Astrocyte (in vitro differentiated cells and primary cell): ENCODE data around the gene CD209. TPM values are rescaled to one million over a fixed set of nuclear protein-coding genes. Genes with fewer than 3 reads are reported as not detected.

ENCODE experiments used
- DNase-seq: peaks from one replicate; pipeline ENCODE4 v3.0.0-alpha.2; 2010; ENCODE audit warnings: low read depth
- FAIRE-seq: peaks from 2 replicates; lab custom pipeline; 2011; peaks lifted over from hg19 to GRCh38; lab: Jason Lieb, UNC
- H2AFZ ChIP-seq: 2 replicates; pipeline ENCODE4 v1.6.0; 2012; ENCODE audit warnings: low read depth, low read length, inconsistent platforms
- H3K27ac ChIP-seq: 2 replicates; pipeline ENCODE4 v1.5.1; 2011; ENCODE audit warnings: low read depth, low read length, inconsistent platforms
- H3K27me3 ChIP-seq: 2 replicates; pipeline ENCODE4 v1.6.0; 2011; ENCODE audit warnings: low read length, inconsistent platforms; ENCODE audit not compliant: insufficient read depth
- H3K36me3 ChIP-seq: 2 replicates; pipeline ENCODE4 v1.5.1; 2011; ENCODE audit warnings: low read length, inconsistent platforms; ENCODE audit not compliant: insufficient read depth
- H3K4me1 ChIP-seq: 2 replicates; pipeline ENCODE4 v1.5.1; 2011; ENCODE audit warnings: low read length, inconsistent platforms; ENCODE audit not compliant: insufficient read depth
- H3K4me2 ChIP-seq: 2 replicates; pipeline ENCODE4 v1.6.0; 2012; ENCODE audit warnings: low read length, inconsistent platforms
- H3K4me3 ChIP-seq: 2 replicates; pipeline ENCODE4 v1.5.1; 2011; ENCODE audit warnings: low read depth, mild to moderate bottlenecking, low read length, inconsistent platforms; ENCODE audit not compliant: insufficient read depth
- H3K79me2 ChIP-seq: 2 replicates; pipeline ENCODE4 v1.6.0; 2012; ENCODE audit warnings: mild to moderate bottlenecking, low read length, inconsistent platforms; ENCODE audit not compliant: insufficient read depth
- H3K9ac ChIP-seq: 2 replicates; pipeline ENCODE4 v1.6.0; 2012; ENCODE audit warnings: mild to moderate bottlenecking, low read length, inconsistent platforms
- H3K9me3 ChIP-seq: 2 replicates; pipeline ENCODE4 v1.5.1; 2012; ENCODE audit warnings: low read depth, mild to moderate bottlenecking, low read length, inconsistent platforms; ENCODE audit not compliant: insufficient read depth
- H4K20me1 ChIP-seq: 2 replicates; pipeline ENCODE4 v1.6.0; 2012; ENCODE audit warnings: low read length, inconsistent platforms; ENCODE audit not compliant: insufficient read depth
- H3K27ac Mint-ChIP-seq: one replicate; pipeline ENCODE4 v1.8.0; 2021; ENCODE audit warnings: mild to moderate bottlenecking, mixed read lengths; ENCODE audit not compliant: unreplicated experiment
- H3K27me3 Mint-ChIP-seq: one replicate; pipeline ENCODE4 v1.8.0; 2021; ENCODE audit warnings: low read depth, mixed read lengths; ENCODE audit not compliant: unreplicated experiment
- H3K36me3 Mint-ChIP-seq: one replicate; pipeline ENCODE4 v1.8.0; 2021; ENCODE audit warnings: low read depth, mixed read lengths; ENCODE audit not compliant: unreplicated experiment
- H3K4me1 Mint-ChIP-seq: one replicate; pipeline ENCODE4 v1.8.0; 2021; ENCODE audit warnings: low read depth, mixed read lengths; ENCODE audit not compliant: unreplicated experiment
- H3K4me3 Mint-ChIP-seq: one replicate; pipeline ENCODE4 v1.8.0; 2021; ENCODE audit warnings: mild to moderate bottlenecking, moderate library complexity, mixed read lengths; ENCODE audit not compliant: unreplicated experiment
- H3K9me3 Mint-ChIP-seq: one replicate; pipeline ENCODE4 v1.8.0; 2021; ENCODE audit warnings: mild to moderate bottlenecking, mixed read lengths; ENCODE audit not compliant: unreplicated experiment
- CTCF ChIP-seq: IDR thresholded peaks from 2 replicates; pipeline ENCODE4 v1.5.1; 2011; ENCODE audit warnings: low read depth, mild to moderate bottlenecking, inconsistent platforms, low read length, moderate library complexity; ENCODE audit not compliant: insufficient read depth
- EZH2 ChIP-seq: IDR thresholded peaks from 2 replicates; pipeline ENCODE4 v1.6.1; 2012; ENCODE audit warnings: mild to moderate bottlenecking, low read length, inconsistent platforms; ENCODE audit not compliant: insufficient read depth
- total RNA-seq: library from RNA; stranded (reverse); gene quantifications from 2 replicates; pipeline ENCODE4 v1.2.1, GENCODE V29; 2021

CD209 gene
- total RNA-seq, 1 donor from 2014 or later = not detected

DNA sequence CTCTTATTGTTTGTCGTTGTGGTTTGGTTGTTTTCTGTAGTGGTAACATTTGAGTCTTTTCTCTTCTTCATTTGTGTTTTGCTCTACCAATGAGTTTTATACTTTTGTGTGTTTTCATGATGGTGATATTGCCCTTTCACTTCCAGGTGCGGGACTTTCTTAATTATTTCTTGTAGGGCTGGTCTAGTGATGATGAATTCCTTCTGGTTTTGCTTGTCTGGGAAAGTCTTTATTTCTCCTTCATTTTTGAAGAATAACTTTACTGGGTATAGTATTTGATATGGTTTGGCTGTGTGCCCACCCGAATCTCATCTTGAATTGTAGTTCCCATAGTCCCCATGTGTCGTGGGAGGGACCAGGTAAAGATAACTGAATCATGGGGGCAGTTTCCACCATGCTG, 8.9 kb upstream of the CD209 start:
- no peaks in the 10 kb centered on the region for H3K27me3 ChIP-seq
- H2AFZ ChIP-seq = no peak overlapping the region
- no peak overlapping the region for H3K4me2 ChIP-seq
- Mint-ChIP-seq H3K4me3 (no peak overlapping the region), H3K27ac (no peak overlapping the region), H3K4me1 (no peaks in the 10 kb centered on the region), H3K27me3 (peaks cover 11% of the 10 kb centered on the region), H3K36me3 (peaks cover 5% of the 10 kb centered on the region), H3K9me3 (peaks cover 36% of the 10 kb centered on the region)
- no peaks in the 10 kb centered on the region for H3K79me2 ChIP-seq
- DNase-seq = no peak
- FAIRE-seq = no peak
- H3K9me3 ChIP-seq = no peaks in the 10 kb centered on the region
- no peaks in the 10 kb centered on the region for H3K36me3 ChIP-seq
- H3K4me1 ChIP-seq = no peaks in the 10 kb centered on the region
- H3K4me3 ChIP-seq = no peak overlapping the region
- H3K27ac ChIP-seq = no peak overlapping the region
- no peaks in the 10 kb centered on the region for H4K20me1 ChIP-seq
- TF ChIP-seq EZH2 = no peak
- TF ChIP-seq CTCF = no peak
- H3K9ac ChIP-seq = no peak overlapping the region

GRCh38 chr19:7751157-7751783, 3.9 kb upstream of the CD209 start:
- Mint-ChIP-seq H3K4me1 (no peaks in the 10 kb centered on the region), H3K27me3 (peaks cover 16% of the 10 kb centered on the region), H3K27ac (no peak overlapping the region), H3K9me3 (peaks cover 10% of the 10 kb centered on the region), H3K4me3 (no peak overlapping the region), H3K36me3 (peaks cover 5% of the 10 kb centered on the region)
- Histone ChIP-seq H3K4me3 (no peak overlapping the region), H3K36me3 (no peaks in the 10 kb centered on the region), H3K4me2 (no peak overlapping the region), H4K20me1 (no peaks in the 10 kb centered on the region), H3K9ac (no peak overlapping the region), H3K79me2 (no peaks in the 10 kb centered on the region), H2AFZ (no peak overlapping the region), H3K27me3 (no peaks in the 10 kb centered on the region), H3K27ac (no peak overlapping the region), H3K4me1 (no peaks in the 10 kb centered on the region), H3K9me3 (no peaks in the 10 kb centered on the region)
- DNase-seq (no peak), FAIRE-seq (no peak)
- TF ChIP-seq CTCF (no peak), EZH2 (no peak)

GRCh38 chr19:7748756-7749155, 1.4 kb upstream of the CD209 start:
- Histone ChIP-seq H3K9ac (no peak overlapping the region), H3K4me1 (no peaks in the 10 kb centered on the region), H3K36me3 (no peaks in the 10 kb centered on the region), H3K27ac (no peak overlapping the region), H3K4me3 (no peak overlapping the region), H3K27me3 (no peaks in the 10 kb centered on the region), H4K20me1 (no peaks in the 10 kb centered on the region), H2AFZ (no peak overlapping the region), H3K4me2 (no peak overlapping the region), H3K9me3 (no peaks in the 10 kb centered on the region), H3K79me2 (no peaks in the 10 kb centered on the region)
- H3K27ac Mint-ChIP-seq = no peak overlapping the region
- TF ChIP-seq CTCF (no peak), EZH2 (no peak)
- H3K27me3 Mint-ChIP-seq = peaks cover 31% of the 10 kb centered on the region
- no peaks in the 10 kb centered on the region for H3K4me1 Mint-ChIP-seq
- H3K36me3 Mint-ChIP-seq = peaks cover 5% of the 10 kb centered on the region
- no peak overlapping the region for H3K4me3 Mint-ChIP-seq
- peaks cover 2% of the 10 kb centered on the region for H3K9me3 Mint-ChIP-seq
- FAIRE-seq = no peak
- no peak for DNase-seq
